Measurements from ENCODE around the gene STUB1. TPM values are rescaled to one million over a fixed set of nuclear protein-coding genes. Genes with fewer than 3 reads are reported as not detected.

Gene STUB1
- total RNA-seq, 4 donors from 2014 or later: 51.9 to 190 (median 134) TPM

- H3K4me3 ChIP-seq: peak overlapping the region in 2 of 4 donors; percentile 6 to 22
- in situ Hi-C loops (cut with MboI; ENCODE audit: low pct_ligation_motif_present in 1 of 4, low pct_unique_long_range_greater_than_20kb in 1 of 4, low sequenced_read_pairs in 3 of 4) (no loop called here), intact Hi-C loops (cut with DNase I; ENCODE audit: low total_unique reads) (loop anchor here (5.0 kb wide), 1 partner anchor 83 kb away; no protein-coding TSS in a partner anchor)
Measured at GRCh38 chr16:660459-661183, 19.6 kb upstream of the STUB1 start.

DNA sequence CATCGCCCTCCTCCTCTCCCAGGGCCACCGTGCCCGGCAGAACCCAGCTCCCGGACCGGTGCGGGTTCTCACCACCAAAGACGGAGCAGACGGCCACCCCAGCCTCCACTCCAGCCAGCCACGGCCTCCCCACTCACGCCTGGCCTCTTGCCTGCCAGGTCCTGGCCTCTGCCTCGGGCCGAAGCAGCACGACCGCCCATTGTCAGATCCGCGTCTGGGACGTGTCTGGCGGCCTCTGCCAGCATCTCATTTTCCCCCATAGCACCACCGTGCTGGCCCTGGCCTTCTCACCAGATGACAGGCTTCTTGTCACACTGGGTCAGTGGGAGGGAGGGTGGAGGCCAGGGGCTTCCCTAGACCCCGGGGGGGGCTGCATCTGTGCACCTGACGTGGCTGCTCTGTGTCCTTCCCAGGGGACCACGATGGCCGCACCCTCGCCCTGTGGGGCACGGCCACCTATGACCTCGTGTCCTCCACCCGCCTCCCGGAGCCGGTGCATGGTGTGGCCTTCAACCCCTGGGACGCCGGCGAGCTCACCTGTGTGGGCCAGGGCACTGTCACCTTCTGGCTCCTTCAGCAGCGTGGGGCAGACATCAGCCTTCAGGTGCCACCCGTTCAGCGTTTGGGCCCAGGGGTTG, 18.9 kb upstream of the STUB1 start:
- TF ChIP-seq EP300 (IDR thresholded peaks at IDR 0.05; ENCODE audit: low read depth) (no peak), CTCF (IDR thresholded peaks at IDR 0.05) (no peak), POLR2A (IDR thresholded peaks at IDR 0.05) (no peak)
- WGBS, 2 donors (ENCODE audit: low coverage in 1 of 2): 51% methylated on average over 31 of the region's 35 CpGs; no CpG with 5 or more reads in 1 of the 2 donors
- no peak for DNase-seq
- Histone ChIP-seq H3K9me3 (no peaks in the 10 kb centered on the region), H3K27me3 (no peaks in the 10 kb centered on the region), H3K4me1 (peaks cover 10 to 16% (median 14%) of the 10 kb centered on the region in 4 donors), H3K4me3 (no peak overlapping the region), H3K36me3 (no peaks in the 10 kb centered on the region), H3K27ac (peak overlapping the region; percentile 30 to 85 (median 68))
- in situ Hi-C loops (cut with MboI; ENCODE audit: low pct_ligation_motif_present in 1 of 4, low pct_unique_long_range_greater_than_20kb in 1 of 4, low sequenced_read_pairs in 3 of 4) (no loop called here), intact Hi-C loops (cut with DNase I; ENCODE audit: low total_unique reads) (loop anchor here (5.0 kb wide), 1 partner anchor 84 kb away; no protein-coding TSS in a partner anchor)

More at GRCh38 chr16:660459-661183, 19.6 kb upstream of the STUB1 start:
- WGBS, 2 donors (ENCODE audit: low coverage in 1 of 2): 38% methylated on average over 10 of the region's 43 CpGs; no CpG with 5 or more reads in 1 of the 2 donors
- peaks cover 10 to 16% (median 14%) of the 10 kb centered on the region in 4 donors for H3K4me1 ChIP-seq
- TF ChIP-seq EP300 (IDR thresholded peaks at IDR 0.05; ENCODE audit: low read depth) (no peak), POLR2A (IDR thresholded peaks at IDR 0.05) (peak; percentile 14), POLR2AphosphoS5 (IDR thresholded peaks at IDR 0.05) (peak; percentile 32 to 63 (median 48)), CTCF (IDR thresholded peaks at IDR 0.05) (peak; percentile 52 to 69 (median 65))
- no peaks in the 10 kb centered on the region for H3K27me3 ChIP-seq
- H3K36me3 ChIP-seq: no peaks in the 10 kb centered on the region
- H3K9me3 ChIP-seq: no peaks in the 10 kb centered on the region
- peak overlapping the region; percentile 56 to 85 (median 76) for H3K27ac ChIP-seq
- DNase-seq: peak; percentile 91

DNA sequence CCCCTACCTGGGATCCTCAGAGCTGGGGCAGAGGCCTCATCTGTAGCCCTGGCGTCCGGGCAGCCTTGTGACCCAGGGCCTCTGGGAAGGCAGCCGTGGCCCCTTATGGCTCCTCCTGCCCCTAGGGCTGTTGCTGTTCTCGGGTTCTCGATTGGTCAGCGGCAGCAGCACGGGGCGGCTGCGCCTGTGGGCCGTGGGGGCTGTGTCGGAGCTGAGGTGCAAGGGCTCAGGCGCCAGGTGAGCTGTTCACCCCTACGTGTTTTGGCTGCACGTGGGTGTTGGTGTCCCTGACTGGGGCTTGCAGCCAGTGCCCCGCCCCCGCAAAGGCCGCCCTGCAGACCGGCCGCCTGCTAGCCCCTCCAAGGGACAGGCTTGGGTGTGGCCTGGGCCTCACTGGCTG, 18.1 kb upstream of the STUB1 start:
- H3K4me1 ChIP-seq: peaks cover 10 to 16% (median 14%) of the 10 kb centered on the region in 4 donors
- H3K36me3 ChIP-seq: no peaks in the 10 kb centered on the region
- no peak overlapping the region for H3K4me3 ChIP-seq
- 98% methylated on average over 14 of the region's 19 CpGs; no CpG with 5 or more reads in 1 of the 2 donors for WGBS, 2 donors (ENCODE audit: low coverage in 1 of 2)
- intact Hi-C loops (cut with DNase I; ENCODE audit: low total_unique reads) (loop anchor here (5.0 kb wide), 1 partner anchor 85 kb away; no protein-coding TSS in a partner anchor), in situ Hi-C loops (cut with MboI; ENCODE audit: low pct_ligation_motif_present in 1 of 4, low pct_unique_long_range_greater_than_20kb in 1 of 4, low sequenced_read_pairs in 3 of 4) (no loop called here)
- H3K27me3 ChIP-seq: no peaks in the 10 kb centered on the region
- H3K27ac ChIP-seq: no peak overlapping the region
- no peaks in the 10 kb centered on the region for H3K9me3 ChIP-seq
- no peak for TF ChIP-seq POLR2A (IDR thresholded peaks at IDR 0.05)
- TF ChIP-seq POLR2AphosphoS5 (IDR thresholded peaks at IDR 0.05): no peak
- TF ChIP-seq CTCF (IDR thresholded peaks at IDR 0.05): no peak
- no peak for TF ChIP-seq EP300 (IDR thresholded peaks at IDR 0.05; ENCODE audit: low read depth)
- DNase-seq: no peak

GRCh38 chr16:662597-662996, 17.6 kb upstream of the STUB1 start:
- no peak for DNase-seq
- intact Hi-C loops (cut with DNase I; ENCODE audit: low total_unique reads): loop anchor here (5.0 kb wide), 1 partner anchor 85 kb away; no protein-coding TSS in a partner anchor

More at GRCh38 chr16:662597-662996, 17.6 kb upstream of the STUB1 start:
- Histone ChIP-seq H3K4me1 (peaks cover 14 to 20% (median 16%) of the 10 kb centered on the region in 4 donors), H3K27me3 (no peaks in the 10 kb centered on the region), H3K9me3 (no peaks in the 10 kb centered on the region), H3K4me3 (no peak overlapping the region), H3K36me3 (no peaks in the 10 kb centered on the region), H3K27ac (no peak overlapping the region)
- in situ Hi-C loops (cut with MboI; ENCODE audit: low pct_ligation_motif_present in 1 of 4, low pct_unique_long_range_greater_than_20kb in 1 of 4, low sequenced_read_pairs in 3 of 4): no loop called here
- 94% methylated on average over 21 of the region's 21 CpGs; no CpG with 5 or more reads in 1 of the 2 donors for WGBS, 2 donors (ENCODE audit: low coverage in 1 of 2)
- TF ChIP-seq POLR2A (IDR thresholded peaks at IDR 0.05) (no peak), CTCF (IDR thresholded peaks at IDR 0.05) (no peak), POLR2AphosphoS5 (IDR thresholded peaks at IDR 0.05) (no peak)

All from transverse colon (tissue), 4 donors.